Measurements from ENCODE around the gene PIEZO1. TPM values are rescaled to one million over a fixed set of nuclear protein-coding genes. Genes with fewer than 3 reads are reported as not detected.

PIEZO1 gene
- polyA plus RNA-seq, 1 of the 3 experiments (the other 2 are of a cell fraction), result 184 TPM

GRCh38 chr16:88697116-88697830 lies 87.7 kb downstream of the PIEZO1 start (continued):
- TF ChIP-seq TAF1 (IDR thresholded peaks at IDR 0.05; ENCODE audit: borderline replicate concordance, low read depth, low read length) (no peak), EP300 (IDR thresholded peaks at IDR 0.05; ENCODE audit: borderline replicate concordance in 1 of 2, low read depth in 1 of 2, low read length in 1 of 2) (no peak)

GRCh38 chr16:88696441-88696840 lies 88.6 kb downstream of the PIEZO1 start:
- Histone ChIP-seq H3K9me2 (no peaks in the 10 kb centered on the region), H3K27ac (ENCODE audit: low read depth in 2 of 2, low read length in 1 of 2) (no peak overlapping the region), H3K9me3 (no peaks in the 10 kb centered on the region), H3K4me3 (ENCODE audit: low read depth in 2 of 2, low read length in 1 of 2) (no peak overlapping the region), H3K79me2 (ENCODE audit: insufficient read depth) (0 out of 2 replicates have a peak, but pooled peaks cover 4% of the 10 kb centered on the region), H3K36me3 (replicated peaks in 1 of 2; ENCODE audit: control insufficient read depth in 1 of 2, insufficient read depth in 2 of 2, low read length in 1 of 2) (peaks cover 0 to 24% of the 10 kb centered on the region in 2 experiments), H3K4me2 (no peak overlapping the region), H4K20me1 (ENCODE audit: insufficient read depth) (no peaks in the 10 kb centered on the region), H3F3A (replicated peaks; ENCODE audit: insufficient read depth) (no peaks in the 10 kb centered on the region), H3K27me3 (ENCODE audit: insufficient read depth) (no peaks in the 10 kb centered on the region), H3K9ac (no peak overlapping the region), H2AFZ (ENCODE audit: low read depth) (no peak overlapping the region), H3K4me1 (ENCODE audit: control insufficient read depth in 1 of 2, insufficient read depth in 2 of 2, low read depth in 1 of 2, low read length in 1 of 2) (peaks cover 0 to 11% of the 10 kb centered on the region in 2 experiments; a peak in 2 of 4 replicates)
- 96% methylated on average over 10 of the region's 14 CpGs for WGBS (ENCODE audit: low lambda C conversion rate)
- POLR2A ChIA-PET, result interaction anchor here (0.6 kb wide), 1 partner anchor 9 kb away, joined by 6 read pairs; no protein-coding TSS in a partner anchor
- CTCF ChIA-PET, result no interaction called here
- no peak for DNase-seq
- TF ChIP-seq RXRA (IDR thresholded peaks at IDR 0.05; ENCODE audit: borderline replicate concordance, low read depth) (no peak), TEAD4 (IDR thresholded peaks at IDR 0.05; ENCODE audit: borderline replicate concordance, insufficient read depth) (no peak), ELF1 (IDR thresholded peaks at IDR 0.05) (no peak), IRF3 (IDR thresholded peaks at IDR 0.05; ENCODE audit: low read depth, low read length) (no peak), MXI1 (IDR thresholded peaks at IDR 0.05; ENCODE audit: low read depth, low read length) (no peak), MEF2A (IDR thresholded peaks at IDR 0.05; ENCODE audit: borderline replicate concordance, low read depth) (no peak)

GRCh38 chr16:88695753-88696152 lies 89.3 kb downstream of the PIEZO1 start:
- Histone ChIP-seq H3F3A (replicated peaks; ENCODE audit: insufficient read depth) (no peaks in the 10 kb centered on the region), H3K36me3 (replicated peaks in 1 of 2; ENCODE audit: control insufficient read depth in 1 of 2, insufficient read depth in 2 of 2, low read length in 1 of 2) (peaks cover 0 to 24% of the 10 kb centered on the region in 2 experiments), H3K4me1 (ENCODE audit: control insufficient read depth in 1 of 2, insufficient read depth in 2 of 2, low read depth in 1 of 2, low read length in 1 of 2) (peaks cover 0 to 4% of the 10 kb centered on the region in 2 experiments; a peak in 2 of 4 replicates), H3K4me3 (ENCODE audit: low read depth in 2 of 2, low read length in 1 of 2) (no peak overlapping the region), H3K27ac (ENCODE audit: low read depth in 2 of 2, low read length in 1 of 2) (no peak overlapping the region), H3K4me2 (no peak overlapping the region), H3K79me2 (ENCODE audit: insufficient read depth) (no peaks in the 10 kb centered on the region), H2AFZ (ENCODE audit: low read depth) (no peak overlapping the region), H3K9ac (no peak overlapping the region), H3K27me3 (ENCODE audit: insufficient read depth) (no peaks in the 10 kb centered on the region), H4K20me1 (ENCODE audit: insufficient read depth) (no peaks in the 10 kb centered on the region), H3K9me2 (no peaks in the 10 kb centered on the region), H3K9me3 (no peaks in the 10 kb centered on the region)
- DNase-seq, result no peak
- POLR2A ChIA-PET, result interaction anchor here (0.6 kb wide), 1 partner anchor 8 kb away, joined by 6 read pairs; no protein-coding TSS in a partner anchor
- CTCF ChIA-PET, result no interaction called here
- 97% methylated on average over 7 of the region's 7 CpGs for WGBS (ENCODE audit: low lambda C conversion rate)
- TF ChIP-seq TEAD4 (IDR thresholded peaks at IDR 0.05; ENCODE audit: borderline replicate concordance, insufficient read depth), result no peak
- TF ChIP-seq EP300 (IDR thresholded peaks at IDR 0.05; ENCODE audit: borderline replicate concordance in 1 of 2, low read depth in 1 of 2, low read length in 1 of 2), result no peak
- TF ChIP-seq PBX3 (IDR thresholded peaks at IDR 0.05), result no peak
- TF ChIP-seq TCF12 (IDR thresholded peaks at IDR 0.05), result no peak
- no peak for TF ChIP-seq SIN3A (IDR thresholded peaks at IDR 0.05; ENCODE audit: borderline replicate concordance, low read depth, low read length)
- TF ChIP-seq MEF2A (IDR thresholded peaks at IDR 0.05; ENCODE audit: borderline replicate concordance, low read depth), result no peak
- no peak for TF ChIP-seq MXI1 (IDR thresholded peaks at IDR 0.05; ENCODE audit: low read depth, low read length)
- TF ChIP-seq USF2 (IDR thresholded peaks at IDR 0.05; ENCODE audit: borderline replicate concordance, low read depth, low read length), result no peak
- no peak for TF ChIP-seq TAF1 (IDR thresholded peaks at IDR 0.05; ENCODE audit: borderline replicate concordance, low read depth, low read length)
- no peak for TF ChIP-seq RXRA (IDR thresholded peaks at IDR 0.05; ENCODE audit: borderline replicate concordance, low read depth)
- TF ChIP-seq CHD2 (IDR thresholded peaks at IDR 0.05; ENCODE audit: low read length, partially characterized antibody), result no peak
- no peak for TF ChIP-seq CTCF (IDR thresholded peaks at IDR 0.05)
- TF ChIP-seq GATA2 (CRISPR knock-in tag; IDR thresholded peaks at IDR 0.05), result no peak
- no peak for TF ChIP-seq RCOR1 (IDR thresholded peaks at IDR 0.05; ENCODE audit: low read length)
- no peak for TF ChIP-seq FOXM1 (IDR thresholded peaks at IDR 0.05; ENCODE audit: low read depth)
- TF ChIP-seq NFIC (IDR thresholded peaks at IDR 0.05; ENCODE audit: borderline replicate concordance), result no peak
- TF ChIP-seq GABPA (IDR thresholded peaks at IDR 0.05; ENCODE audit: low read depth), result no peak
- no peak for TF ChIP-seq RFX5 (IDR thresholded peaks at IDR 0.05; ENCODE audit: low read length)

Data from SK-N-SH (cell line).